HG03064 (cell line): ENCODE results near the gene GPATCH2.

ENCODE experiments used
- ATAC-seq: cut with Tn5 transposase; IDR thresholded peaks from one replicate; pipeline ENCODE4 v1.9.1; 2021; ENCODE audit warnings: low read depth; ENCODE audit not compliant: unreplicated experiment

The GPATCH2 gene

DNA sequence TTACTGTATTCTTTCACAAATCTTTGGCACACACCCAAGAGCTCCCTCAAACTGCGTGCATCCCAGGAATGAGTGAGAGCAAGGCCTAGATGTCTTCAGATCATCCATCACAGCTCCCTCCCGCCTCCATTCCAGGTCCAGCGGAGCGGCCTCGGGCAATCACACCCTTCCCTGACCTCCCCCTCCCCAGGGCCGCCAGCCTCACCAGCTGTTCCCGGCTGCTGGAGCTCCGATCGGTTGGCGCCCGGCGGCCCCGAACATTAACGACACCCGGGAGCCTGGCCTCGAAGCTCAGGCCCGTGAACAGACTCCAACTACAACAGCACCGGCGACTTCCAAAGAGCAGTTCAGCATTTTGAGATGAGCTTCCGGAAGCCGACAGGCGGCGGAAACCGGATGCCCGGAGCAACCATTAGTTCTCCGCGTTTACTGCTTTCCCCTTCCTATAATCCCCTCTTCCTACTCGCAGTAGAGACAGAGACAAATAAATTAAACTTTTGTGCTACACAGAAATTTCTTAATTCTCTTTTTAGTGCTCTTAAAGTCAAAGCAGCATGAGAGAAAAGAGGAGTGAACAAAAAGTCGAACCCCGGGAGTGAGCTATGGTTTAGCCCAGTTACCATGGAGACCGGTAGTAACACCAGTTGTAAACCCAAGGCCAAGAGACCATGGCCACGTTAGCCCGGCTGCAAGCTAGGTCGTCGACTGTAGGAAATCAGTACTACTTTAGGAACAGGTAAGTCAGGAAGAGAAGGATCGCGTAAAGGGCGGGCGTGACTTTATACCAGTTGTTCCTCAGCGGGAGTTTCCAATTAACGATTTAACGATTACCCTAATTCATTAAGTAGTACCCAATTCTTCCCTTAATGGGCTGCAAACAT lies at the start of gene GPATCH2, which contains the start of gene SPATA17:
TSS of gene GPATCH2 (minus strand) at position 380 of the 881 bp plus-strand sequence. CDS start at position 261, 119 bp downstream.
TSS of gene SPATA17 (plus strand) at position 634 of the 881 bp plus-strand sequence. CDS start at position 669, 35 bp downstream.
- peak; percentile 99 for ATAC-seq

GRCh38 chr1:217674028-217674729 lies 43.3 kb upstream of the GPATCH2 start:
- no peak for ATAC-seq

- ATAC-seq = no peak
Measured at GRCh38 chr1:217673387-217673786, 42.5 kb upstream of the GPATCH2 start.

DNA sequence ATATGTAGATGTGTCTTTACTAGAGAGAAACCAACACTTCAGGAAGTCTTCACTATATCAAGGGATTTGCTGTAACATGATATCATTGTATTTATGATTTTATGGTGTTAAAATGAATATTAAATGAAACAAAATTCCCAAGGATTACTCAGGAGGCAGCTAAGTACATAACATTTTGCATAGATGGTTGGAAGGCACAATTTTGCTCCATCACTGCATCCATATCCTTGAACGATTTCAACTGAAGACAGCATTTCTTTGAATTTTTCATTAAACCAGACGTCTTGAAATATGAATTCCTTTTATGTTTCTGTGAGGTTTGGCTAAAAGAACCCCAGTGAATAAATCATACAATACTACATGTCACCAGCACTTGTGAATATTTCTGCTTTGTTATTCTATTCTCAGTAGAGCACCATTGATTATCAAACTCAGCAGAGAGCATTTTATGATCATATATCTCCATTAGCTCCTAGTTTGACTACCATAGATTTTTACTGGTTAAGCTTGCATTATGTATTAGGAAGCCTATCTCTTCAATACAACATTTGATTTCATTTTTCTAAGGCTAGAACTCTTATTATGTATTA lies 37.6 kb upstream of the GPATCH2 start:
- ATAC-seq = no peak

DNA sequence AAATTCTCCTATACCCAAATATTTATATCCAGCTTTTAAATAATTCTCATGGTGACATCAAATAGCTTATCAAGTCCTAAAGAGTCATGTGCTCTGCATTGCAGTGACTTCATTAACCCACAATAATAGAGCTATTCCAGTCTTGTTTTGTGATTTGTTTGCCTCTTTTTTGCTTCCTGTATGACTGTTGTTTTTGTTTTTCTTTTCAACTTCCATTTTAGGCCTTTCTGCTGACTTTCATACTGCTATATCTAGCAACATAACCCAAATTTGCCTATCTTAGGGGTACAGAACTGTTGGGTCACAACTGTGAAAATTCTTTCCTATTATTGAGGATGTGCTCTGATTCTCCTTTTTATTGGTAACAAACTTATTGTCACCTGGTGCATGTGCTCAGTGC lies 30.5 kb upstream of the GPATCH2 start:
- no peak for ATAC-seq

DNA sequence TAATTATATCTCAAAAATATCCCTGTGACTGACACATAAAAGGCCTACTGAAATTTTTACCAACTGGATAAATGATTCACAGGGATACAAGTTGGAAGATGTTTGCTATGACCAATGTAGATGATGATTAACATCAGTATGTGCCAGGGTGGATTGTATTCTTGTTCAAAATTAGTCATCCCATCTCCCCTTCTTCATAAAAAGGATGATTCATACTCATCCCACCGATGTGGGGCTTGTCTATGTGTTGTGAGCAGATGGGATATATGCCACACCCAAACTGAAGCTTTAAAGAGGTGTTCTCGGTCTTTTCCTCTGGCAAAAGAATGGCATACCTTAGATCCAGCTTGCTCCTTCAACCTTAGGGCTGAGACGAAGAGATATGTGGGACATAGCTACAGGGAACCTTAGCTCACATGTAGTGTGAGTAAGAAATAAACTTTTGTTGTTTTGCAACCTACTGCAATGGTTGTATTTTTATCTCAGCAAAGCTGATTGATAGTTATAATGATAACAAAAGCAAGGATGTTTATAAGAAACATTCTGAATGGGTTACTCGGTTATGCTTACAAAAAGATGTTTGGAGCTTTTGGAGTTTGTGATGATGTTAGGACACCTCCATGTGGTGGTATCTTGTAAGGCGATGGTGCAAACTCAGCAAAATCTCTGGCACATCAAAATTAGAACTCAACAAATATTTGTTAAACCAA lies 29.6 kb upstream of the GPATCH2 start:
- peak; percentile 70 for ATAC-seq

- no peak for ATAC-seq
Measured at GRCh38 chr1:217650674-217651073, 19.8 kb upstream of the GPATCH2 start.

DNA sequence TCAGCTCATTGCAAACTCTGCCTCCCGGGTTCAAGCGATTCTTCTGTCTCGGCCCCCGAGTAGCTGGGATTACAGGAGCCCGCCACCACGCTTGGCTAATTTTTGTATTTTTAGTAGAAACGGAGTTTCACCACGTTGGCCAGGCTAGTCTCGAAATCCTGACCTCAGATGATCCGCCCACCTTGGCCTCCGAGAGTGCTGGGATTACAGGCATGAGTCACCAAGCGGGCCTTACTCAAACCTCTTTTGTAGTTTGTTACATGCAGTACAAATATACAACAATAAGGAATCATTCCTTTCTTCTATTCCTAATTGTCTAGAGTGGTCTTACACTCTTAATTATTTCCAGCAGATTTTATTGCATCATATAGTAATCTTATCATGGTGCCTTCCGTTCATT lies 16.9 kb upstream of the GPATCH2 start:
- no peak for ATAC-seq

DNA sequence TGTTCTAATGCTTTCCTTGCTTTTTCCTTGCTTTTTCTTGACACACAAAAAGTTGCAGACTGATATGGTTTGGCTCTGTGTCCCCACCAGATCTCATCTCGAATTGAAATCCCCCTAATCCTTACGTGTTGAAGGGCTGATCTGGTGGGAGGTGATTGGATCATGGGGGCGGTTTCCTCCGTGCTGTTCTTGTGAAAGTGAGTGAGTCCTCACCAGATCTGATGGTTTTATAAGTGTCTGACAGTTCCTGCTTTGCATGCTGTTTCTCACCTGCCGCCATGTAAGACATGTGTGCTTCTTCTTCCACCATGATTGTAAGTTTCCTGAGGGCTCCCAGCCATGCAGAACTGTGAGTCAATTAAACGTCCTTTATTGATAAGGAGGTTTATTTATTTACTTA lies 11.6 kb upstream of the GPATCH2 start:
- ATAC-seq = no peak

GRCh38 chr1:217627431-217627830 lies 3.5 kb downstream of the GPATCH2 start:
- ATAC-seq = no peak

GRCh38 chr1:217626321-217626720 lies 4.6 kb downstream of the GPATCH2 start:
- ATAC-seq = no peak

- no peak for ATAC-seq
Measured at GRCh38 chr1:217622042-217622441, 8.8 kb downstream of the GPATCH2 start.

DNA sequence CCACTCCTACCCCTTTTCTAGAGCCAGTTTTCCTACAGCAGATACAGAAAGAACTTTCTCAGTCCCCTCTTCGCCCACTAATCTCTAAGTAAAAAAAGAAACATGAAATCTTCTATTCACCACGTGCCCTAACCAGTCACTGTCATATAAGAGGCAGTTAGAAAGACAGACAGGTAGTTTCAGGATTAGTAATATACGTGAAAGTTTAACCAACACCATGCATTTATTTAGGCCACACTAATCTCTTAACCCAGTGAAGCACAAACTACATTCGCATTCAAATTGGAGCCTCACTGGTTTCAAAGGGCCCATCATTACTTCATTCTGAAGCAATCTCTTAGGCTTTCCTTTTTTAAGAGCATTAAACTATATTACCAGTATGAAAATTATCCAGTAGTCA lies 10.1 kb downstream of the GPATCH2 start:
- ATAC-seq = peak; percentile 99

GRCh38 chr1:217617126-217617525 lies 13.8 kb downstream of the GPATCH2 start:
- no peak for ATAC-seq

DNA sequence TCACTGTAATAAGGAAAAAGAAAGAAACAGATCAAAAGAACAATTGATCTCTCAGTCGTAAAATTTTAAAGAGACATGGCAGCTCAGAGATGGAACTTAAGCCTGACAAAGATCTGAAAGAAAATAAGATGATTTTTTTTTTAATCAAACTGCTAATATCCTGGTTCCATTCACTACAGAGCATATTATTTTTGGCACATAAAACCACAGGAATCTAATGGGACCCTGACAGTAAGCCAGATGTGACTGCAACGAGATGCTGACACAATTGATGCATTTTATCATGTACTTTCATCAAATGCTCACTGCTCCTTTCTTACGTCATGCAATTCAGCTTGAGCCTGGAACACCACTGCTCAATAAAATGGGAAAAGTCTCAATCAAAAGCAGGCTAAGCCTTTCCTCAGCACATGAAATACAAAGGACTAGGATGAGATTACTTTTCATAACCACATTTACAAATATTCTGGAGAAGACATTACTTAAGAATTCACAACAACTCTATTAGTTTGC lies 16.6 kb downstream of the GPATCH2 start:
- ATAC-seq = no peak

DNA sequence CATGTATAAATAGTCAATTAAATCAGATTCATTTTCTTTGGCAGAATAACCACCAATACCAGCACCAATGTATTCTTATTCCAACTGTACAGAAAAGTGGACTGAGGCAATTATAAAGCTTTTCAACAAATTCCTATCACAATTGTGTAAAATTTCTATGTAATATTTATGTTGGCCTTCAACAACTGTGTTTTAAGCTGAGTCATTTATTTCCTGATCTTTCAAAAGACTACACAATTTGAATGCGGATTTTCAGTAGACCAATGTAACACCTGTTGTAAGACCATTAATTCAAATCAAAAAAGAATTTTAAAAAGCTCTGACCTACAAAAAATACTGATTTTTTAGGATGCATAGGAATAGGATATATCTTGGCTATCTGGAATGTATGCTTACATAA lies 25.5 kb downstream of the GPATCH2 start:
- no peak for ATAC-seq

DNA sequence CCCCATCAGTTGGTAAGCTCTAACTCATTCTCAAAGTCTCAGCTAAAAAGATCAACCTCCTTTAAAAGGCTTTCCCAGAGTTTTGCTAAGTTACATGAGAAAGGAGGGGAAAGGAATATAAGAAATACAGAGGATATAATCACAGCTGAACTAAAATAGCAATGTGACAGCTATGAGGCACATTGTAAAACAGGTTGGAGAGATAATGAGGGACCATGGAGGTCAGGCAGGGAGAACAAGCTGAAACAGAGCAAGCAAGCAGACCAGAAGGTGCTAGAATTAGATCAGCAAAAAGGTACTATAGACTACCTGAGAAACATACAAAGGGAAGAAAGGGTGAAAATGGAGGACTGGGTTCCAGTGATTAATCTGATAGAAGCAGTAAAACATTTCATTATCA lies 28.5 kb downstream of the GPATCH2 start:
- no peak for ATAC-seq

DNA sequence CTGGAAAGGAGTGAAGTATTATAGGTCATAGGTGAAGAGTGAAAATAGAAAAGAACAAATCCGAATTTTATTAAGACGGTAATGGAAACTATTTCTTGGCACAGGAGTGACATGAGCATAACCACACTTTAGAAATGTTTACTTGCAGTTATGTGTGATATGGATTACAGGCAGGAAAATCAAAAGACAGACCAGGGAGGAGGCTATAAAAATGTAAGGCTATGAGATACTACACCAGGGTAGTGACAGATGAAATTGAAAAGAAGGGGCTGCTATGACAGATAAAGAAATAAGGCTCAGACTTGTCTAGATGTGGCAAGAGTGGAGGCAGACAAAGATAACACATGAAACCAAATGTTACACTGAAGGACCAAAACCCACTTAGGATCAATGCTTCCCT lies 31.7 kb downstream of the GPATCH2 start:
- no peak for ATAC-seq

GRCh38 chr1:217590598-217590997 lies 40.3 kb downstream of the GPATCH2 start:
- ATAC-seq = no peak

DNA sequence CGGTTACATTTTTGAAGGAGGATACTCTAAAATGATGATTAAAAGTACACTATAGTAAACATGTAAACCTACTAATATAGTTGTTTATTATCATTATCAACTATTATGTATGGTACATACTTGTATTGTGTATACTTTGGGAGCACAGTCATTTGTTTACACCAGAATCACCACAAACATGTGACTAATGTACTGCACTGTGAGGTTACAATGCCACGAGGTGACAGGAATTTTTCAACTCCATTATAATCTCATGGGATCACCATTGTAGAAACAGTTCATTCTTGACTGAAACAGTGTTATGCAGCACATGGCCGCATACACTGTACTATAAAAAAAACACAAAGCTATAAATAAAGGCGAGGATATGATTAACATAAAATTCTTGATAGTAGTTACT lies 44.3 kb downstream of the GPATCH2 start:
- no peak for ATAC-seq
